CD4-positive, CD25-positive, alpha-beta regulatory T cell (primary cell): ENCODE results near the gene LYZL4. TPM values are rescaled to one million over a fixed set of nuclear protein-coding genes. Genes with fewer than 3 reads are reported as not detected.

Experiments used
- ATAC-seq, 2 donors: fragments of 150-1000 bp; cut with Tn5 transposase; one replicate each; pipeline ENCODE4 v1.10.0; 2021; ENCODE audit warnings: low read depth in 2 of 2, moderate number of reproducible peaks in 2 of 2, moderate library complexity in 1 of 2
- DNase-seq, 3 donors: peaks; one replicate each; pipeline versions ENCODE4 v3.0.0 to v3.0.0-alpha.2; 2012 to 2022; ENCODE audit warnings: mixed read lengths in 1 of 3
- H3K27ac ChIP-seq: one replicate; pipeline ENCODE4 v1.7.0; 2013; ENCODE audit warnings: mild to moderate bottlenecking, low read length; ENCODE audit not compliant: insufficient read depth, poor library complexity, severe bottlenecking
- H3K27me3 ChIP-seq: one replicate; pipeline ENCODE4 v1.7.0; 2013; ENCODE audit warnings: low read length; ENCODE audit not compliant: control insufficient read depth, insufficient read depth
- H3K36me3 ChIP-seq: one replicate; pipeline ENCODE4 v1.7.0; 2013; ENCODE audit warnings: mild to moderate bottlenecking, low read length, moderate library complexity; ENCODE audit not compliant: control insufficient read depth, insufficient read depth
- H3K4me1 ChIP-seq: 2 replicates; pipeline ENCODE4 v1.7.0; 2013; ENCODE audit warnings: mild to moderate bottlenecking, low read length; ENCODE audit not compliant: insufficient read depth, control insufficient read depth, poor library complexity, severe bottlenecking
- H3K4me3 ChIP-seq: one replicate; pipeline ENCODE4 v1.7.0; 2013; ENCODE audit warnings: low read depth, mild to moderate bottlenecking, low read length, moderate library complexity
- H3K9me3 ChIP-seq, 2 experiments: 1 replicate in 1 of 2; 2 replicates in 1 of 2; pipeline ENCODE4 v1.7.0; 2013; ENCODE audit warnings: low read length in 2 of 2, mild to moderate bottlenecking in 1 of 2, moderate library complexity in 1 of 2; ENCODE audit not compliant: control insufficient read depth in 2 of 2
- H3K27ac Mint-ChIP-seq, 3 donors: one replicate each; pipeline ENCODE4 v1.8.0; 2020 to 2022; ENCODE audit warnings: mild to moderate bottlenecking in 3 of 3, mixed read lengths in 3 of 3, moderate library complexity in 2 of 3
- H3K27me3 Mint-ChIP-seq: one replicate; pipeline ENCODE4 v1.8.0; 2022; ENCODE audit warnings: mild to moderate bottlenecking, mixed read lengths
- H3K36me3 Mint-ChIP-seq: one replicate; pipeline ENCODE4 v1.8.0; 2020; ENCODE audit warnings: mixed read lengths
- H3K4me1 Mint-ChIP-seq, 4 donors: one replicate each; pipeline ENCODE4 v1.8.0; 2020 to 2022; ENCODE audit warnings: mixed read lengths in 4 of 4, mild to moderate bottlenecking in 1 of 4
- H3K4me3 Mint-ChIP-seq, 4 donors: one replicate each; pipeline ENCODE4 v1.8.0; 2020 to 2022; ENCODE audit warnings: mild to moderate bottlenecking in 4 of 4, mixed read lengths in 4 of 4, moderate library complexity in 3 of 4
- H3K9me3 Mint-ChIP-seq, 7 donors: one replicate each; pipeline ENCODE4 v1.8.0; 2020 to 2022; ENCODE audit warnings: mixed read lengths in 7 of 7, mild to moderate bottlenecking in 3 of 7, moderate library complexity in 2 of 7
- polyA plus RNA-seq, 4 donors: library from polyadenylated mRNA; unstranded; fragments of 300-500 nt; fragmentation: Illumina TruSeq; gene quantifications; one replicate each; pipeline ENCODE4 v1.2.3, GENCODE V29; 2021
- total RNA-seq: library from RNA; stranded (reverse); gene quantifications from one replicate; pipeline ENCODE4 v1.2.3, GENCODE V29; 2022

Gene LYZL4
- total and polyA plus RNA-seq, 5 donors from 2014 or later: not detected

DNA sequence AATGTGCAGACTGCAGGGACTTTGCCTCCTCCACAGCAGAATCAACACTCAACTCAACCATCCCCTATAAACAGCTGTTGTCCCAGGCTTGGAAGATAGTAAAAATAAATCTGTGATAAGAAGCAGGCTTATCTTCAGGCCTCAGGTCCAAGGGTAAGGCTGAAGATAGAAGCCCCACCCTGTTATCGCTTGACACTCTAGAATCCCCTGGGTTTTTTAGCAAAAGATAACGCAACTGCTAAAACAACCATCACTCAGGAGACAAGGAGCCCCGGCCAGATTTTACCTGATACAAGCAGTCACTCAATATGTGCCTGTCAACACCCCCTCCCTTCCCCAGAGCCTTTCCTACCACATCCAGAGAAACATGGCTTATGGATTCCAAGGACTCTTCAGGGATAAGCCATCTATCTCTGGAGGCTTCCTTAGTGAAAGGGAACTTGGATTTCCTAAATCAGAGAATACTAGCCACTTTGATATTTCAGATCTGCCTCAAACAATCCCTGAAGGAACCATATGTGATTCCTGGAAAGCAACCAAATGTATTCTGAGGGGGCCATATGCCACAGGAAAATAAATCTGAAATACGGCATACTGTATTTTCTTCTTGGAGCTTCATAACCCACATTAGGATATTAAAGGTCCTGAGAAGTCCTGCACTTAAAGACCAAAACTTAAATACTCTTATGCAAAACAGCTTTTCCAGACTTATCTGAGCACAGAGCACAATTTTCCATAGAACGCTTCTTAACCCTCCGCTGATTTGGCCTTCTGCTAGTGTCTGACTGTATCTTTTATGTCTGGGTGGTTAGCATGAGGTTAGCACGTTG lies 60.4 kb downstream of the LYZL4 start:
- peaks cover 2% of the 10 kb centered on the region for H3K27me3 ChIP-seq
- no peak overlapping the region for H3K27ac ChIP-seq
- H3K4me1 ChIP-seq: peaks cover 10% of the 10 kb centered on the region
- H3K36me3 Mint-ChIP-seq: no peaks in the 10 kb centered on the region
- H3K27me3 Mint-ChIP-seq: peaks cover 8% of the 10 kb centered on the region
- no peaks in the 10 kb centered on the region for H3K36me3 ChIP-seq
- DNase-seq: no peak
- H3K4me1 Mint-ChIP-seq: peaks cover 0 to 60% (median 16%) of the 10 kb centered on the region in 4 donors
- no peaks in the 10 kb centered on the region for H3K9me3 ChIP-seq
- H3K9me3 Mint-ChIP-seq: peaks cover 0 to 4% (median 0%) of the 10 kb centered on the region in 7 donors
- H3K4me3 ChIP-seq: no peak overlapping the region
- peak overlapping the region in 1 of 3 donors; percentile 38 for H3K27ac Mint-ChIP-seq
- H3K4me3 Mint-ChIP-seq: no peak overlapping the region
- no peak for ATAC-seq

DNA sequence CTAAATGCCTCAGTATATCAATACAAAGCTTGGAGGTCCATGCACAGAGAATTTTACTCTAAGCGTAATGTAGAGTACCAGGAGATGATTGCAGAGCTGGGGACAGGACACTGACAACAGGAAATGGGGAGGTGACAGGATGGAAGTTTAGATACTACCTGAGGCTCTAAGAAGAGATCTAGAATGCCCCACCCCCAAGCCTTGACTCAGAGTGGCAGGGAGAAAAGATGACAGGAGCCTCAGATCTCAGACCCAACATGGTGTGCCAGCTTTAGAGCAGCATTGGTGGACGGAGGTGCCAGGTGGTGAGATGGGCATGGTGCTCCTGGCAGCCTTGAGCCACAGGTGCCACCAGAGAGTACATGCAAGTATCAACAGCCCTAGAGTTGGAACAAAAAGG lies 62.5 kb downstream of the LYZL4 start:
- no peaks in the 10 kb centered on the region for H3K27me3 ChIP-seq
- peak overlapping the region; percentile 18 for H3K4me3 ChIP-seq
- Mint-ChIP-seq H3K27me3 (peaks cover 9% of the 10 kb centered on the region), H3K4me3 (peak overlapping the region in 1 of 4 donors; percentile 77), H3K4me1 (peaks cover 0 to 61% (median 16%) of the 10 kb centered on the region in 4 donors), H3K27ac (peak overlapping the region in 2 of 3 donors; percentile 89 to 90), H3K9me3 (peaks cover 0 to 5% (median 2%) of the 10 kb centered on the region in 7 donors), H3K36me3 (no peaks in the 10 kb centered on the region)
- DNase-seq (peak in 1 of 3 donors; percentile 68), ATAC-seq (peak in 1 of 2 donors; percentile 64)
- peak overlapping the region; percentile 54 for H3K27ac ChIP-seq
- peaks cover 10% of the 10 kb centered on the region for H3K4me1 ChIP-seq
- H3K36me3 ChIP-seq: no peaks in the 10 kb centered on the region
- H3K9me3 ChIP-seq: no peaks in the 10 kb centered on the region

Other genes with a start within 250 kb of the LYZL4 start
- gene CCK, start 144.4 kb downstream of the LYZL4 start, total RNA-seq: not detected
- gene CCK, start 144.4 kb downstream of the LYZL4 start, polyA plus RNA-seq: not detected
- 31.2 TPM for gene VIPR1, start 92.0 kb upstream of the LYZL4 start, total RNA-seq
- gene VIPR1, start 92.0 kb upstream of the LYZL4 start, polyA plus RNA-seq: 10 to 100 TPM in 1 of 4 donors, 1 to 10 TPM in 3; 5.0 to 10.7 (median 8.1) TPM
- 72.0 TPM for gene SEC22C, start 171.4 kb upstream of the LYZL4 start, total RNA-seq
- gene SEC22C, start 171.4 kb upstream of the LYZL4 start, polyA plus RNA-seq: 10 to 100 TPM; 40.9 to 53.9 (median 51.4) TPM
- 52.7 TPM for gene SS18L2, start 180.2 kb upstream of the LYZL4 start, total RNA-seq
- 100 to 1,000 TPM; 129 to 153 (median 142) TPM for gene SS18L2, start 180.2 kb upstream of the LYZL4 start, polyA plus RNA-seq
- gene NKTR, start 190.1 kb upstream of the LYZL4 start, total RNA-seq: 291 TPM
- 10 to 100 TPM in 3 of 4 donors, 1 to 10 TPM in 1; 9.7 to 17.1 (median 10.9) TPM for gene NKTR, start 190.1 kb upstream of the LYZL4 start, polyA plus RNA-seq
- gene ZBTB47, start 243.1 kb upstream of the LYZL4 start, total RNA-seq: 0.49 TPM
- not detected for gene ZBTB47, start 243.1 kb upstream of the LYZL4 start, polyA plus RNA-seq